GM12878 (cell line): ENCODE measurements around the gene TRIM72.

Source experiments
- EP300 ChIP-seq, 2 experiments: fragments of 150-350 bp in 1 of 2; IDR thresholded peaks; 2 replicates each; pipeline ENCODE4 v1.6.1; 2011 to 2012; ENCODE audit warnings: low read depth in 2 of 2, low read length in 2 of 2, borderline replicate concordance in 1 of 2, improper control_type of control experiment in 1 of 2, inconsistent platforms in 1 of 2; ENCODE audit not compliant: control insufficient read depth in 1 of 2
- MTA3 ChIP-seq: IDR thresholded peaks from 2 replicates; pipeline ENCODE4 v1.6.1; 2012; ENCODE audit warnings: low read length, inconsistent platforms, borderline replicate concordance
- ZNF24 ChIP-seq: fragments of 450-650 bp; IDR thresholded peaks from 2 replicates; pipeline ENCODE4 v1.6.1; 2017; ENCODE audit warnings: antibody characterized with exemption, mild to moderate bottlenecking

- no peak for TF ChIP-seq EP300 (IDR thresholded peaks at IDR 0.05; ENCODE audit: borderline replicate concordance in 1 of 2, control insufficient read depth in 1 of 2, low read depth in 2 of 2, low read length in 2 of 2)
- TF ChIP-seq MTA3: no peak
- no peak for TF ChIP-seq ZNF24
Observed at GRCh38 chr16:31215287-31216162, 1.6 kb downstream of the TRIM72 start.
